Measurements from ENCODE around the gene KCNA4.

GRCh38 chr11:29962243-29962642 is 54.6 kb downstream of the KCNA4 start:
- TF ChIP-seq CTCF (conservative IDR thresholded peaks at IDR 0.05; ENCODE audit: low read depth, low read length) (no peak), RAD21 (IDR thresholded peaks at IDR 0.05; ENCODE audit: low read length) (no peak), POLR2A (IDR thresholded peaks at IDR 0.05; ENCODE audit: low read depth, low read length) (no peak), NFE2L2 (IDR thresholded peaks at IDR 0.05; ENCODE audit: low read depth, low read length) (no peak), RCOR1 (IDR thresholded peaks at IDR 0.05; ENCODE audit: insufficient replicate concordance, low read length) (no peak), SMC3 (IDR thresholded peaks at IDR 0.05; ENCODE audit: low read depth, low read length) (no peak), FOS (IDR thresholded peaks at IDR 0.05; ENCODE audit: low read depth, low read length) (no peak), RFX5 (IDR thresholded peaks at IDR 0.05; ENCODE audit: low read depth, low read length) (no peak), ELK1 (IDR thresholded peaks at IDR 0.05; ENCODE audit: borderline replicate concordance, low read depth, low read length) (no peak), CHD1 (IDR thresholded peaks at IDR 0.05; ENCODE audit: low read depth, low read length) (no peak)

Measured in IMR-90 (cell line).